Measurements from ENCODE around the gene CTNND2. TPM values are rescaled to one million over a fixed set of nuclear protein-coding genes. Genes with fewer than 3 reads are reported as not detected.

Gene CTNND2
- total and polyA plus RNA-seq, 10 of the 15 experiments (the other 5 are each of a cell fraction or from before 2014, with no cell fraction given), result 0.02 to 0.16 (median 0.04) TPM; not detected in 7

GRCh38 chr5:11082404-11082945 lies 821.8 kb downstream of the CTNND2 start:
- no peak overlapping the region for H2AFZ ChIP-seq (ENCODE audit: control insufficient read depth, low read depth, low read length)
- in situ Hi-C loops (cut with MboI), result no loop called here
- H3K9me3 ChIP-seq (replicated peaks; ENCODE audit: control insufficient read depth, insufficient read depth, low read length), result no peaks in the 10 kb centered on the region
- TF ChIP-seq, protein P1, sequence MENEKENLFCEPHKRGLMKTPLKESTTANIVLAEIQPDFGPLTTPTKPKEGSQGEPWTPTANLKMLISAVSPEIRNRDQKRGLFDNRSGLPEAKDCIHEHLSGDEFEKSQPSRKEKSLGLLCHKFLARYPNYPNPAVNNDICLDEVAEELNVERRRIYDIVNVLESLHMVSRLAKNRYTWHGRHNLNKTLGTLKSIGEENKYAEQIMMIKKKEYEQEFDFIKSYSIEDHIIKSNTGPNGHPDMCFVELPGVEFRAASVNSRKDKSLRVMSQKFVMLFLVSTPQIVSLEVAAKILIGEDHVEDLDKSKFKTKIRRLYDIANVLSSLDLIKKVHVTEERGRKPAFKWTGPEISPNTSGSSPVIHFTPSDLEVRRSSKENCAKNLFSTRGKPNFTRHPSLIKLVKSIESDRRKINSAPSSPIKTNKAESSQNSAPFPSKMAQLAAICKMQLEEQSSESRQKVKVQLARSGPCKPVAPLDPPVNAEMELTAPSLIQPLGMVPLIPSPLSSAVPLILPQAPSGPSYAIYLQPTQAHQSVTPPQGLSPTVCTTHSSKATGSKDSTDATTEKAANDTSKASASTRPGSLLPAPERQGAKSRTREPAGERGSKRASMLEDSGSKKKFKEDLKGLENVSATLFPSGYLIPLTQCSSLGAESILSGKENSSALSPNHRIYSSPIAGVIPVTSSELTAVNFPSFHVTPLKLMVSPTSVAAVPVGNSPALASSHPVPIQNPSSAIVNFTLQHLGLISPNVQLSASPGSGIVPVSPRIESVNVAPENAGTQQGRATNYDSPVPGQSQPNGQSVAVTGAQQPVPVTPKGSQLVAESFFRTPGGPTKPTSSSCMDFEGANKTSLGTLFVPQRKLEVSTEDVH (IDR thresholded peaks at IDR 0.05; ENCODE audit: low read depth, partially characterized antibody), result no peak
- TF ChIP-seq HDGF (IDR thresholded peaks at IDR 0.05) (no peak), TCF3 (IDR thresholded peaks at IDR 0.05; ENCODE audit: borderline replicate concordance, insufficient read depth, low read depth, low read length) (no peak)
- TF ChIP-seq, protein P2, sequence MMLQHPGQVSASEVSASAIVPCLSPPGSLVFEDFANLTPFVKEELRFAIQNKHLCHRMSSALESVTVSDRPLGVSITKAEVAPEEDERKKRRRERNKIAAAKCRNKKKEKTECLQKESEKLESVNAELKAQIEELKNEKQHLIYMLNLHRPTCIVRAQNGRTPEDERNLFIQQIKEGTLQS (IDR thresholded peaks at IDR 0.05; ENCODE audit: borderline replicate concordance, extremely low read depth, low read depth, low read length), result no peak
- TF ChIP-seq, protein P3, sequence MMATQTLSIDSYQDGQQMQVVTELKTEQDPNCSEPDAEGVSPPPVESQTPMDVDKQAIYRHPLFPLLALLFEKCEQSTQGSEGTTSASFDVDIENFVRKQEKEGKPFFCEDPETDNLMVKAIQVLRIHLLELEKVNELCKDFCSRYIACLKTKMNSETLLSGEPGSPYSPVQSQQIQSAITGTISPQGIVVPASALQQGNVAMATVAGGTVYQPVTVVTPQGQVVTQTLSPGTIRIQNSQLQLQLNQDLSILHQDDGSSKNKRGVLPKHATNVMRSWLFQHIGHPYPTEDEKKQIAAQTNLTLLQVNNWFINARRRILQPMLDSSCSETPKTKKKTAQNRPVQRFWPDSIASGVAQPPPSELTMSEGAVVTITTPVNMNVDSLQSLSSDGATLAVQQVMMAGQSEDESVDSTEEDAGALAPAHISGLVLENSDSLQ (IDR thresholded peaks at IDR 0.05), result no peak
- TF ChIP-seq, protein P4, sequence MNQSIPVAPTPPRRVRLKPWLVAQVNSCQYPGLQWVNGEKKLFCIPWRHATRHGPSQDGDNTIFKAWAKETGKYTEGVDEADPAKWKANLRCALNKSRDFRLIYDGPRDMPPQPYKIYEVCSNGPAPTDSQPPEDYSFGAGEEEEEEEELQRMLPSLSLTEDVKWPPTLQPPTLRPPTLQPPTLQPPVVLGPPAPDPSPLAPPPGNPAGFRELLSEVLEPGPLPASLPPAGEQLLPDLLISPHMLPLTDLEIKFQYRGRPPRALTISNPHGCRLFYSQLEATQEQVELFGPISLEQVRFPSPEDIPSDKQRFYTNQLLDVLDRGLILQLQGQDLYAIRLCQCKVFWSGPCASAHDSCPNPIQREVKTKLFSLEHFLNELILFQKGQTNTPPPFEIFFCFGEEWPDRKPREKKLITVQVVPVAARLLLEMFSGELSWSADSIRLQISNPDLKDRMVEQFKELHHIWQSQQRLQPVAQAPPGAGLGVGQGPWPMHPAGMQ (IDR thresholded peaks at IDR 0.05; ENCODE audit: borderline replicate concordance), result no peak
- H3K9ac ChIP-seq (ENCODE audit: control insufficient read depth, insufficient read depth, low read length), result no peak overlapping the region
- FAIRE-seq (no peak), DNase-seq (ENCODE audit: low read depth, low spot score) (no peak), ATAC-seq (no peak)
- BruUV-seq (replicated peaks), result no TSS peak
- CTCF ChIA-PET, result interaction anchor here (1.2 kb wide), 1 partner anchor 95 kb away, joined by 3 read pairs; no protein-coding TSS in a partner anchor
- no peaks in the 10 kb centered on the region; a peak in 1 of 4 replicates for H3K27me3 ChIP-seq (replicated peaks in 1 of 2; ENCODE audit: control insufficient read depth in 2 of 2, insufficient read depth in 2 of 2, low read length in 1 of 2)
- no peak overlapping the region for H3K4me2 ChIP-seq (ENCODE audit: control insufficient read depth, insufficient read depth)
- H3K27ac ChIP-seq (ENCODE audit: control insufficient read depth, insufficient read depth), result no peak overlapping the region
- no peaks in the 10 kb centered on the region for H3K4me1 ChIP-seq (ENCODE audit: control insufficient read depth, insufficient read depth, low read length)
- POLR2A ChIA-PET, result interaction anchor here (1.0 kb wide), 1 partner anchor 46 kb away, joined by 3 read pairs; no protein-coding TSS in a partner anchor
- 51% methylated on average over 21 of the region's 21 CpGs for WGBS (ENCODE audit: insufficient coverage, insufficient replicate concordance, low lambda C conversion rate, missing lambda C conversion rate)
- no peak overlapping the region for H3K4me3 ChIP-seq
- no peaks in the 10 kb centered on the region for H3K36me3 ChIP-seq (ENCODE audit: control insufficient read depth in 2 of 2, insufficient read depth in 2 of 2, low read length in 1 of 2)
- SMC1A ChIA-PET (ENCODE audit: uncharacterized antibody, unreplicated experiment), result no interaction called here
- RAD21 ChIA-PET (ENCODE audit: unreplicated experiment), result no interaction called here
- intact Hi-C loops (cut with micrococcal nuclease; ENCODE audit: unreplicated experiment), result no loop called here
- no peaks in the 10 kb centered on the region for H4K20me1 ChIP-seq (ENCODE audit: control insufficient read depth, insufficient read depth)
- no peaks in the 10 kb centered on the region for H3K79me2 ChIP-seq (ENCODE audit: control insufficient read depth, insufficient read depth, low read length)

Measured in GM12878 (cell line).